HFFc6 (cell line): ENCODE data around the gene PTPN18. TPM values are rescaled to one million over a fixed set of nuclear protein-coding genes. Genes with fewer than 3 reads are reported as not detected.
A peak's percentile ranks its signal among the peaks of the same experiment; 100 is the strongest.

Experiments
- DNase-seq: peaks from one replicate; pipeline ENCODE4 v3.0.0-alpha.2; 2018
- H3K27ac Mint-ChIP-seq: 2 replicates; pipeline ENCODE4 v1.8.0; 2020; ENCODE audit warnings: mild to moderate bottlenecking, mixed read lengths
- H3K27me3 Mint-ChIP-seq: 2 replicates; pipeline ENCODE4 v1.8.0; 2021; ENCODE audit warnings: mild to moderate bottlenecking, moderate library complexity, mixed read lengths; ENCODE audit not compliant: insufficient read depth
- H3K36me3 Mint-ChIP-seq: 2 replicates; pipeline ENCODE4 v1.8.0; 2021; ENCODE audit warnings: low read depth, mixed read lengths
- H3K4me1 Mint-ChIP-seq: 2 replicates; pipeline ENCODE4 v1.8.0; 2020; ENCODE audit warnings: low read depth, mixed read lengths
- H3K4me3 Mint-ChIP-seq: 2 replicates; pipeline ENCODE4 v1.8.0; 2020; ENCODE audit warnings: mild to moderate bottlenecking, moderate library complexity, mixed read lengths
- H3K9me3 Mint-ChIP-seq: 2 replicates; pipeline ENCODE4 v1.8.0; 2020; ENCODE audit warnings: mild to moderate bottlenecking, mixed read lengths
- CTCF ChIP-seq: fragments of 200-600 bp; sonication (generic); IDR thresholded peaks from 2 replicates; pipeline ENCODE4 v1.5.0; 2021; ENCODE audit warnings: antibody characterized with exemption, mild to moderate bottlenecking
- total RNA-seq, 6 experiments: library from RNA; stranded (reverse); fragmentation: NEBNext Ultra II Directional; extraction: Animal tissue kit (Norgen Biotek cat#: 25700); gene quantifications; 2 replicates in 1 of 6; 3 replicates in 5 of 6; pipeline ENCODE4 v1.2.3, GENCODE V29; 2021

The PTPN18 gene
- total RNA-seq, 6 experiments from 2014 or later: 15.5 to 18.9 (median 17.5) TPM

GRCh38 chr2:130352237-130352636 is 3.6 kb upstream of the PTPN18 start:
- no peak overlapping the region for H3K4me3 Mint-ChIP-seq
- no peak for TF ChIP-seq CTCF
- DNase-seq: no peak
- peaks cover 21% of the 10 kb centered on the region for H3K4me1 Mint-ChIP-seq
- no peaks in the 10 kb centered on the region; the same call in none of the 2 replicates for H3K27me3 Mint-ChIP-seq
- H3K27ac Mint-ChIP-seq: no peak overlapping the region
- no peaks in the 10 kb centered on the region for H3K9me3 Mint-ChIP-seq
- H3K36me3 Mint-ChIP-seq: peaks cover 15% of the 10 kb centered on the region; the same call in 1 of the 2 replicates

GRCh38 chr2:130353291-130354138 is 2.3 kb upstream of the PTPN18 start:
- H3K4me3 Mint-ChIP-seq: no peak overlapping the region
- TF ChIP-seq CTCF: no peak

DNA sequence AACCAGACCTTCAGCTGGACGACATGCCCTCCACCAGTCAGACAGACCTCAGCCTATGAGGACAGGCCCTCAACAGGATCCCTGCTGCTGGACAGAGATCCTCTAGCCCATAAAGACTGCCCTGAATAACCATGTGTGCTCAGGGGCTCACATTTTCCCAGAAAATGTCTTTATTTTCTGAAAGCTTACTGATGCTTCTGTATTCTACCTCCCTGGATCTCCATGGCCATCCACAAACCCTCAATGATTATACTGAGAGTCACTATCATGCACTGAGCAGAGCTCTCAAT is 1.8 kb upstream of the PTPN18 start:
- Mint-ChIP-seq H3K27ac (no peak overlapping the region), H3K4me3 (peak overlapping the region; percentile 88; the same call in 1 of the 2 replicates), H3K27me3 (no peaks in the 10 kb centered on the region; the same call in none of the 2 replicates), H3K36me3 (no peaks in the 10 kb centered on the region), H3K4me1 (peaks cover 21% of the 10 kb centered on the region), H3K9me3 (no peaks in the 10 kb centered on the region)
- peak; percentile 20 for DNase-seq
- no peak for TF ChIP-seq CTCF

More at GRCh38 chr2:130353291-130354138, 2.3 kb upstream of the PTPN18 start:
- DNase-seq: no peak
- peaks cover 2% of the 10 kb centered on the region; the same call in 1 of the 2 replicates for H3K36me3 Mint-ChIP-seq
- H3K27ac Mint-ChIP-seq: no peak overlapping the region
- H3K27me3 Mint-ChIP-seq: no peaks in the 10 kb centered on the region; the same call in none of the 2 replicates
- peaks cover 21% of the 10 kb centered on the region for H3K4me1 Mint-ChIP-seq
- no peaks in the 10 kb centered on the region for H3K9me3 Mint-ChIP-seq

- Mint-ChIP-seq H3K27me3 (no peaks in the 10 kb centered on the region; the same call in none of the 2 replicates), H3K36me3 (no peaks in the 10 kb centered on the region), H3K9me3 (no peaks in the 10 kb centered on the region), H3K4me3 (peak overlapping the region; percentile 88), H3K4me1 (peaks cover 21% of the 10 kb centered on the region), H3K27ac (peak overlapping the region; percentile 76)
- no peak for TF ChIP-seq CTCF
- no peak for DNase-seq
Measured at GRCh38 chr2:130355172-130355577, 681 bp upstream of the PTPN18 start.

DNA sequence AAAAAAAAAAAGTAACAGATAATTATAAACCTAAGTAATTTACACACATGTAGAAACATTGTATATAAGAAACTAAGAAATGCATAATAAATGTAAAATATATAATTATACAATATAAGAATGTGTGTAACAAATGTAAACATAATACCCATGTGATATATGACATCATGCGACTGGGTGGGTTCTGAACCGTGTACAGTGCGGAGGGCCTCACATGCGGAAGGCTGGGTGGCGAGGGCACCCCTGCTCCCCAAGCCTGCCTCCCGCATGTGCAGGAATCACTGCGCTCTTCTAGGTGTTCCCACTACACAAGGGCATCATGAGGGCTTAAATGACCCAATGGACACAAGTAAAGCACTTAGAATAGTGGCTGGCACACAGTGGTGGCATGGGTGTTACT is 2.0 kb downstream of the PTPN18 start:
- Mint-ChIP-seq H3K9me3 (no peaks in the 10 kb centered on the region), H3K27ac (no peak overlapping the region), H3K4me1 (peaks cover 21% of the 10 kb centered on the region), H3K27me3 (no peaks in the 10 kb centered on the region; the same call in 1 of the 2 replicates), H3K36me3 (no peaks in the 10 kb centered on the region), H3K4me3 (no peak overlapping the region)
- TF ChIP-seq CTCF: no peak
- no peak for DNase-seq
